Measurements from ENCODE around the gene TOR3A. TPM values are rescaled to one million over a fixed set of nuclear protein-coding genes. Genes with fewer than 3 reads are reported as not detected.

Gene TOR3A
- total RNA-seq, 1 donor from 2014 or later: 53.6 TPM

- Histone ChIP-seq H3K27me3 (ENCODE audit: control insufficient read depth, insufficient read depth, low read length) (no peaks in the 10 kb centered on the region), H3K4me3 (ENCODE audit: low read depth, low read length) (no peak overlapping the region), H3K36me3 (ENCODE audit: control insufficient read depth, insufficient read depth, low read length) (no peaks in the 10 kb centered on the region)
- no peak for DNase-seq (ENCODE audit: low read depth)
- TF ChIP-seq, protein P1, sequence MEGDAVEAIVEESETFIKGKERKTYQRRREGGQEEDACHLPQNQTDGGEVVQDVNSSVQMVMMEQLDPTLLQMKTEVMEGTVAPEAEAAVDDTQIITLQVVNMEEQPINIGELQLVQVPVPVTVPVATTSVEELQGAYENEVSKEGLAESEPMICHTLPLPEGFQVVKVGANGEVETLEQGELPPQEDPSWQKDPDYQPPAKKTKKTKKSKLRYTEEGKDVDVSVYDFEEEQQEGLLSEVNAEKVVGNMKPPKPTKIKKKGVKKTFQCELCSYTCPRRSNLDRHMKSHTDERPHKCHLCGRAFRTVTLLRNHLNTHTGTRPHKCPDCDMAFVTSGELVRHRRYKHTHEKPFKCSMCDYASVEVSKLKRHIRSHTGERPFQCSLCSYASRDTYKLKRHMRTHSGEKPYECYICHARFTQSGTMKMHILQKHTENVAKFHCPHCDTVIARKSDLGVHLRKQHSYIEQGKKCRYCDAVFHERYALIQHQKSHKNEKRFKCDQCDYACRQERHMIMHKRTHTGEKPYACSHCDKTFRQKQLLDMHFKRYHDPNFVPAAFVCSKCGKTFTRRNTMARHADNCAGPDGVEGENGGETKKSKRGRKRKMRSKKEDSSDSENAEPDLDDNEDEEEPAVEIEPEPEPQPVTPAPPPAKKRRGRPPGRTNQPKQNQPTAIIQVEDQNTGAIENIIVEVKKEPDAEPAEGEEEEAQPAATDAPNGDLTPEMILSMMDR (IDR thresholded peaks at IDR 0.05; ENCODE audit: insufficient read depth, low read length, poor library complexity, severe bottlenecking): no peak
These were observed 26.1 kb downstream of the TOR3A start for GRCh38 chr1:179107706-179108629.

DNA sequence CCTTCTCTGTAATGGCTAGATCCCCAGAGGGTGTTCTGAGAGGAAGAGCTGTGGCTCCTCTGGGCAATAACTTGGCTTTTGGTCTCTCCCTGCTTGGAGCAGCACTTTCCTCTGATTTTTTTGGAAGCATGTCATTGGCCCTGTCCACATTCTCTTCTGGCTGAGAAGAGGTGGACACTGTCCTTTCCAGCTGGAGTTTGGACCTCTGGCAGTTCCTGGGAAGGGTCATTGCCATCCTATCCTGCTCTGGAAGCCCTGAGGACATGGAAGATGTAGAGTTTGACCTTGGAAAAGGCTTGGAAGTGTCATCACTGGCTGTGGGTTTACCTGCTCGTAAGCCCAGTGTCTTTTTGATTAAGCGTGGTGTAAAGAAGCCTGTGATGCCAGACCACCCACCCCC is 26.8 kb downstream of the TOR3A start:
- H3K36me3 ChIP-seq (ENCODE audit: control insufficient read depth, insufficient read depth, low read length): no peaks in the 10 kb centered on the region
- no peaks in the 10 kb centered on the region for H3K27me3 ChIP-seq (ENCODE audit: control insufficient read depth, insufficient read depth, low read length)
- DNase-seq (ENCODE audit: low read depth): no peak
- H3K4me3 ChIP-seq (ENCODE audit: low read depth, low read length): no peak overlapping the region
- TF ChIP-seq, protein P1 (IDR thresholded peaks at IDR 0.05; ENCODE audit: insufficient read depth, low read length, poor library complexity, severe bottlenecking): no peak

- DNase-seq (ENCODE audit: low read depth): no peak
- Histone ChIP-seq H3K4me3 (ENCODE audit: low read depth, low read length) (no peak overlapping the region), H3K36me3 (ENCODE audit: control insufficient read depth, insufficient read depth, low read length) (peaks cover 2% of the 10 kb centered on the region), H3K27me3 (ENCODE audit: control insufficient read depth, insufficient read depth, low read length) (no peaks in the 10 kb centered on the region)
- TF ChIP-seq, protein P1 (IDR thresholded peaks at IDR 0.05; ENCODE audit: insufficient read depth, low read length, poor library complexity, severe bottlenecking): no peak
These were observed 33.3 kb downstream of the TOR3A start for GRCh38 chr1:179115181-179115580.

- DNase-seq (ENCODE audit: low read depth): no peak
- Histone ChIP-seq H3K4me3 (ENCODE audit: low read depth, low read length) (no peak overlapping the region), H3K36me3 (ENCODE audit: control insufficient read depth, insufficient read depth, low read length) (peaks cover 2% of the 10 kb centered on the region), H3K27me3 (ENCODE audit: control insufficient read depth, insufficient read depth, low read length) (no peaks in the 10 kb centered on the region)
- TF ChIP-seq, protein P1 (IDR thresholded peaks at IDR 0.05; ENCODE audit: insufficient read depth, low read length, poor library complexity, severe bottlenecking): no peak
These were observed 37.6 kb downstream of the TOR3A start for GRCh38 chr1:179119513-179119912.

- Histone ChIP-seq H3K36me3 (ENCODE audit: control insufficient read depth, insufficient read depth, low read length) (peaks cover 2% of the 10 kb centered on the region), H3K4me3 (ENCODE audit: low read depth, low read length) (no peak overlapping the region), H3K27me3 (ENCODE audit: control insufficient read depth, insufficient read depth, low read length) (no peaks in the 10 kb centered on the region)
- DNase-seq (ENCODE audit: low read depth): no peak
- TF ChIP-seq, protein P1 (IDR thresholded peaks at IDR 0.05; ENCODE audit: insufficient read depth, low read length, poor library complexity, severe bottlenecking): no peak
These were observed 38.9 kb downstream of the TOR3A start for GRCh38 chr1:179120736-179121135.
